Measurements from ENCODE around the gene FGFR1OP2.

FGFR1OP2 gene

GRCh38 chr12:26966842-26967241 lies 28.6 kb downstream of the FGFR1OP2 start:
- no peak overlapping the region for H3K4me3 ChIP-seq
- DNase-seq = no peak
- no peaks in the 10 kb centered on the region for H3K4me1 ChIP-seq
- TF ChIP-seq CTCF (IDR thresholded peaks at IDR 0.05) = no peak
- intact Hi-C loops (cut with DNase I; ENCODE audit: low total_unique reads) = no loop called here
- H3K9me3 ChIP-seq = no peaks in the 10 kb centered on the region
- H3K27me3 ChIP-seq = no peaks in the 10 kb centered on the region
- no peak overlapping the region for H3K27ac ChIP-seq
- H3K36me3 ChIP-seq = peaks cover 34 to 62% (median 55%) of the 10 kb centered on the region in 3 donors

- H3K4me3 ChIP-seq = no peak overlapping the region
- intact Hi-C loops (cut with DNase I; ENCODE audit: low total_unique reads) = no loop called here
- H3K27me3 ChIP-seq = no peaks in the 10 kb centered on the region
- no peaks in the 10 kb centered on the region for H3K9me3 ChIP-seq
- TF ChIP-seq CTCF (IDR thresholded peaks at IDR 0.05) = no peak
- peaks cover 40 to 76% (median 64%) of the 10 kb centered on the region in 3 donors for H3K36me3 ChIP-seq
- DNase-seq = no peak
- no peak overlapping the region for H3K27ac ChIP-seq
- H3K4me1 ChIP-seq = no peaks in the 10 kb centered on the region
Observed at GRCh38 chr12:26970136-26970535, 31.9 kb downstream of the FGFR1OP2 start.

GRCh38 chr12:26971963-26972362 lies 33.7 kb downstream of the FGFR1OP2 start:
- Histone ChIP-seq H3K27ac (no peak overlapping the region), H3K36me3 (peaks cover 38 to 87% (median 73%) of the 10 kb centered on the region in 3 donors)

GRCh38 chr12:26976687-26977086 lies 38.4 kb downstream of the FGFR1OP2 start:
- no peak overlapping the region for H3K27ac ChIP-seq
- DNase-seq = peak in 1 of 2 donors; percentile 33
- no peak overlapping the region for H3K4me3 ChIP-seq
- intact Hi-C loops (cut with DNase I; ENCODE audit: low total_unique reads) = no loop called here
- TF ChIP-seq CTCF (IDR thresholded peaks at IDR 0.05) = no peak
- H3K27me3 ChIP-seq = no peaks in the 10 kb centered on the region
- no peaks in the 10 kb centered on the region for H3K9me3 ChIP-seq
- peaks cover 21 to 81% (median 71%) of the 10 kb centered on the region in 3 donors for H3K36me3 ChIP-seq
- no peaks in the 10 kb centered on the region for H3K4me1 ChIP-seq

More at GRCh38 chr12:26971963-26972362, 33.7 kb downstream of the FGFR1OP2 start:
- Histone ChIP-seq H3K27me3 (no peaks in the 10 kb centered on the region), H3K4me3 (no peak overlapping the region), H3K9me3 (no peaks in the 10 kb centered on the region), H3K4me1 (no peaks in the 10 kb centered on the region)
- no peak for TF ChIP-seq CTCF (IDR thresholded peaks at IDR 0.05)
- DNase-seq = no peak
- intact Hi-C loops (cut with DNase I; ENCODE audit: low total_unique reads) = no loop called here

- intact Hi-C loops (cut with DNase I; ENCODE audit: low total_unique reads) = no loop called here
- DNase-seq = no peak
- no peak for TF ChIP-seq CTCF (IDR thresholded peaks at IDR 0.05)
- Histone ChIP-seq H3K27ac (no peak overlapping the region), H3K36me3 (peaks cover 21 to 77% (median 75%) of the 10 kb centered on the region in 3 donors), H3K4me3 (no peak overlapping the region), H3K9me3 (no peaks in the 10 kb centered on the region), H3K27me3 (no peaks in the 10 kb centered on the region), H3K4me1 (no peaks in the 10 kb centered on the region)
Observed at GRCh38 chr12:26978801-26979200, 40.5 kb downstream of the FGFR1OP2 start.

GRCh38 chr12:26979733-26980132 lies 41.5 kb downstream of the FGFR1OP2 start:
- TF ChIP-seq CTCF (IDR thresholded peaks at IDR 0.05) = no peak

More at GRCh38 chr12:26979733-26980132, 41.5 kb downstream of the FGFR1OP2 start:
- Histone ChIP-seq H3K4me3 (no peak overlapping the region), H3K27me3 (no peaks in the 10 kb centered on the region), H3K9me3 (no peaks in the 10 kb centered on the region), H3K27ac (no peak overlapping the region), H3K4me1 (no peaks in the 10 kb centered on the region), H3K36me3 (peaks cover 17 to 71% (median 70%) of the 10 kb centered on the region in 3 donors)
- intact Hi-C loops (cut with DNase I; ENCODE audit: low total_unique reads) = no loop called here
- no peak for DNase-seq
